Measurements from ENCODE around the gene ZNF672. TPM values are rescaled to one million over a fixed set of nuclear protein-coding genes. Genes with fewer than 3 reads are reported as not detected.

ZNF672 gene
- total RNA-seq, 1 experiment from 2014 or later, result 27.6 TPM

DNA sequence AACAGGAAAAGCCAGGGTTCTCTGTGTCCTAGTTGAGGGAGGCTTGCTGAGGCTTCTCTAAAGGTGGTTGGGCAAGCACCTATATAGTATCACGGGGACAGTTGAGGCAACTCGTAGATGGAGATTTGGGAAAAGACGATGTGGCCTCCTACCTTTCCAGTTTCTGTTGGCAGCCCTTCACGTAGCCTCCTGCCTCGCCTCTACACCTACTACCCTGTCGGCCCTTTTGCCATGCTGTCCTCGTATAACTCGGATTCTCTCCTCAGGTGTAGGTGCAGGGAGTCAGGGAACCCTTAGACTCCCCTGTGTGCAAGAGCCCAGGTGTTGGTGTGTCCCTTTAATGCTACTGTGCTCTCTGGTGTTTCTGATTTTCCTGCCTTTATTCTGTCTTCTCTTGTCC lies 10.6 kb downstream of the ZNF672 start (continued):
- TF ChIP-seq SIN3A (IDR thresholded peaks at IDR 0.05; ENCODE audit: low read depth) (no peak), CBX3 (IDR thresholded peaks at IDR 0.05; ENCODE audit: low read depth) (no peak), SP1 (IDR thresholded peaks at IDR 0.05; ENCODE audit: low read depth) (no peak), ZNF274 (IDR thresholded peaks at IDR 0.05; ENCODE audit: low read depth, low read length) (no peak), POLR2AphosphoS5 (IDR thresholded peaks at IDR 0.05; ENCODE audit: low read depth, low read length) (no peak; the same call in none of the 2 replicates), EZH2phosphoT487 (IDR thresholded peaks at IDR 0.05; ENCODE audit: borderline replicate concordance) (no peak), SRF (IDR thresholded peaks at IDR 0.05; ENCODE audit: low read depth) (no peak), YY1 (IDR thresholded peaks at IDR 0.05; ENCODE audit: extremely low read depth, insufficient replicate concordance, low read depth, low read length) (no peak), ELF1 (IDR thresholded peaks at IDR 0.05; ENCODE audit: borderline replicate concordance, low read depth) (no peak), EZH2 (IDR thresholded peaks at IDR 0.05) (no peak), FOSL1 (IDR thresholded peaks at IDR 0.05; ENCODE audit: low read depth) (no peak), CEBPB (IDR thresholded peaks at IDR 0.05; ENCODE audit: low read depth) (no peak)
- TF ChIP-seq, protein P1, sequence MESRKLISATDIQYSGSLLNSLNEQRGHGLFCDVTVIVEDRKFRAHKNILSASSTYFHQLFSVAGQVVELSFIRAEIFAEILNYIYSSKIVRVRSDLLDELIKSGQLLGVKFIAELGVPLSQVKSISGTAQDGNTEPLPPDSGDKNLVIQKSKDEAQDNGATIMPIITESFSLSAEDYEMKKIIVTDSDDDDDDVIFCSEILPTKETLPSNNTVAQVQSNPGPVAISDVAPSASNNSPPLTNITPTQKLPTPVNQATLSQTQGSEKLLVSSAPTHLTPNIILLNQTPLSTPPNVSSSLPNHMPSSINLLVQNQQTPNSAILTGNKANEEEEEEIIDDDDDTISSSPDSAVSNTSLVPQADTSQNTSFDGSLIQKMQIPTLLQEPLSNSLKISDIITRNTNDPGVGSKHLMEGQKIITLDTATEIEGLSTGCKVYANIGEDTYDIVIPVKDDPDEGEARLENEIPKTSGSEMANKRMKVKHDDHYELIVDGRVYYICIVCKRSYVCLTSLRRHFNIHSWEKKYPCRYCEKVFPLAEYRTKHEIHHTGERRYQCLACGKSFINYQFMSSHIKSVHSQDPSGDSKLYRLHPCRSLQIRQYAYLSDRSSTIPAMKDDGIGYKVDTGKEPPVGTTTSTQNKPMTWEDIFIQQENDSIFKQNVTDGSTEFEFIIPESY (IDR thresholded peaks at IDR 0.05; ENCODE audit: extremely low read depth, insufficient replicate concordance, low read length), result no peak

DNA sequence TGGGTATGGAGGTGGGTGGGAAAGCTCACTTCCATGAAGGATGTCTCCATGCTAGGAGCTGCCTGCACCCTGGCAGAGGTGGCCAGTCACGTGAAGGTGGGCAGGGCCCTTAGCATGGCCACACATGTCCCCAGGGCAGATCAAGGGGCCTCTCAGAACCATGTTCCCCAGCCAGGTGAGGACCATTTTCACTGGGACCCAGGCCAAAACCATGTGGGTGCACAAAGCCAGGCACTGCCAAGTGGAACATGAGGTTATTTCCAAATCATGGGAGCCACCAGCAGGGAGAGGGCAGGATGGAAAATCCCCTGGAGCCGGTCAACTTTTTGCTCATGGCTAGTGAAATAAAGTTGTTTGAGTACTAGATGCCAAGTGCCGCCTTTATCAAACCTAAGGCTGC lies 11.1 kb downstream of the ZNF672 start:
- intact Hi-C loops (cut with micrococcal nuclease), result no loop called here
- H3K27me3 ChIP-seq (ENCODE audit: insufficient read depth, low read length), result no peaks in the 10 kb centered on the region
- ATAC-seq (no peak), DNase-seq (ENCODE audit: low read depth, low spot score) (no peak)
- no peaks in the 10 kb centered on the region for H3K9me2 ChIP-seq (ENCODE audit: insufficient read depth)
- POLR2A ChIA-PET, result no interaction called here
- no peak overlapping the region for H3K27ac ChIP-seq (ENCODE audit: low read depth, low read length)
- no peak overlapping the region for H3K4me3 ChIP-seq (replicated peaks in 1 of 2; ENCODE audit: low read depth in 1 of 2, low read length in 2 of 2)
- no TSS peak for BruUV-seq (replicated peaks)
- no peak overlapping the region for H3K9ac ChIP-seq (ENCODE audit: low read length)
- H4K20me1 ChIP-seq (ENCODE audit: insufficient read depth), result no peaks in the 10 kb centered on the region
- peaks cover 12 to 36% of the 10 kb centered on the region in 2 experiments; a peak in 3 of 4 replicates for H3K36me3 ChIP-seq (ENCODE audit: control insufficient read depth in 1 of 2, insufficient read depth in 2 of 2, low read length in 2 of 2)
- peaks cover 4% of the 10 kb centered on the region; the same call in 1 of the 2 replicates for H3K79me2 ChIP-seq (ENCODE audit: insufficient read depth, low read length)
- H3K4me2 ChIP-seq (ENCODE audit: low read length), result no peak overlapping the region
- RAD21 ChIA-PET (ENCODE audit: low non-redundant PET in 1 of 2, low total read pairs in 2 of 2, uncharacterized antibody in 2 of 2, unreplicated experiment in 2 of 2), result no interaction called here
- no peaks in the 10 kb centered on the region for H3K4me1 ChIP-seq (ENCODE audit: control insufficient read depth in 1 of 2, insufficient read depth in 2 of 2, low read length in 2 of 2)
- CTCF ChIA-PET, result no interaction called here
- no peaks in the 10 kb centered on the region for H3K9me3 ChIP-seq (ENCODE audit: control insufficient read depth in 1 of 2, insufficient read depth in 1 of 2, low read depth in 1 of 2, low read length in 2 of 2)
- H2AFZ ChIP-seq (ENCODE audit: low read depth, low read length, poor library complexity, severe bottlenecking), result no peak overlapping the region
- TF ChIP-seq EGR1 (IDR thresholded peaks at IDR 0.05; ENCODE audit: low read depth), result no peak
- TF ChIP-seq, protein P2, sequence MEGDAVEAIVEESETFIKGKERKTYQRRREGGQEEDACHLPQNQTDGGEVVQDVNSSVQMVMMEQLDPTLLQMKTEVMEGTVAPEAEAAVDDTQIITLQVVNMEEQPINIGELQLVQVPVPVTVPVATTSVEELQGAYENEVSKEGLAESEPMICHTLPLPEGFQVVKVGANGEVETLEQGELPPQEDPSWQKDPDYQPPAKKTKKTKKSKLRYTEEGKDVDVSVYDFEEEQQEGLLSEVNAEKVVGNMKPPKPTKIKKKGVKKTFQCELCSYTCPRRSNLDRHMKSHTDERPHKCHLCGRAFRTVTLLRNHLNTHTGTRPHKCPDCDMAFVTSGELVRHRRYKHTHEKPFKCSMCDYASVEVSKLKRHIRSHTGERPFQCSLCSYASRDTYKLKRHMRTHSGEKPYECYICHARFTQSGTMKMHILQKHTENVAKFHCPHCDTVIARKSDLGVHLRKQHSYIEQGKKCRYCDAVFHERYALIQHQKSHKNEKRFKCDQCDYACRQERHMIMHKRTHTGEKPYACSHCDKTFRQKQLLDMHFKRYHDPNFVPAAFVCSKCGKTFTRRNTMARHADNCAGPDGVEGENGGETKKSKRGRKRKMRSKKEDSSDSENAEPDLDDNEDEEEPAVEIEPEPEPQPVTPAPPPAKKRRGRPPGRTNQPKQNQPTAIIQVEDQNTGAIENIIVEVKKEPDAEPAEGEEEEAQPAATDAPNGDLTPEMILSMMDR (IDR thresholded peaks at IDR 0.05 in 2 of 3, conservative IDR thresholded peaks at IDR 0.05 in 1 of 3; ENCODE audit: borderline replicate concordance in 1 of 3, insufficient read depth in 1 of 3, low read depth in 2 of 3, low read length in 2 of 3), result no peak
- no peak for TF ChIP-seq FOSL1 (IDR thresholded peaks at IDR 0.05; ENCODE audit: low read depth)
- TF ChIP-seq POLR2A (IDR thresholded peaks at IDR 0.05; ENCODE audit: borderline replicate concordance, extremely low read depth, insufficient read depth, insufficient read length), result no peak
- no peak for TF ChIP-seq RAD21 (IDR thresholded peaks at IDR 0.05; ENCODE audit: low read depth)
- no peak for TF ChIP-seq EZH2 (IDR thresholded peaks at IDR 0.05)
- no peak for TF ChIP-seq POLR2AphosphoS5 (IDR thresholded peaks at IDR 0.05; ENCODE audit: low read depth, low read length)
- no peak for TF ChIP-seq SP1 (IDR thresholded peaks at IDR 0.05; ENCODE audit: low read depth)
- TF ChIP-seq, protein P3, sequence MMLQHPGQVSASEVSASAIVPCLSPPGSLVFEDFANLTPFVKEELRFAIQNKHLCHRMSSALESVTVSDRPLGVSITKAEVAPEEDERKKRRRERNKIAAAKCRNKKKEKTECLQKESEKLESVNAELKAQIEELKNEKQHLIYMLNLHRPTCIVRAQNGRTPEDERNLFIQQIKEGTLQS (IDR thresholded peaks at IDR 0.05), result no peak
- TF ChIP-seq, protein P1 (IDR thresholded peaks at IDR 0.05; ENCODE audit: extremely low read depth, insufficient replicate concordance, low read length), result no peak
